Activated CD8-positive, alpha-beta T cell treated with anti-CD3 and anti-CD28 coated beads for 36 hours (primary cell): ENCODE data around the gene PML. TPM values are rescaled to one million over a fixed set of nuclear protein-coding genes. Genes with fewer than 3 reads are reported as not detected.
"Not testable (repeated sequence)": the region's sequence is repeated elsewhere in the genome, so short reads cannot be mapped to it uniquely, and the experiment has no call there.

ENCODE experiments used
- ATAC-seq: fragments of 200-7000 bp; cut with Tn5 transposase; one replicate; pipeline ENCODE4 v1.10.0; 2021; ENCODE audit warnings: mild to moderate bottlenecking, moderate library complexity
- CTCF ChIA-PET: fragments of 350-600 bp; sonication (Branson Sonifier 250); formaldehyde crosslinking; loops from one replicate; lab custom pipeline; 2021; ENCODE audit warnings: antibody characterized with exemption; lab: Charles Lee
- POLR2A ChIA-PET: fragments of 350-600 bp; sonication (Branson Sonifier 250); formaldehyde crosslinking; loops from one replicate; lab custom pipeline; 2021; ENCODE audit warnings: antibody characterized with exemption; lab: Charles Lee
- DNase-seq: peaks from one replicate; pipeline ENCODE4 v3.0.0-alpha.2; 2020
- H3K27ac Mint-ChIP-seq: one replicate; pipeline ENCODE4 v1.8.0; 2021; ENCODE audit warnings: mild to moderate bottlenecking, mixed read lengths
- H3K27me3 Mint-ChIP-seq: one replicate; pipeline ENCODE4 v1.8.0; 2021; ENCODE audit warnings: mixed read lengths
- H3K36me3 Mint-ChIP-seq: one replicate; pipeline ENCODE4 v1.8.0; 2021; ENCODE audit warnings: low read depth, mixed read lengths
- H3K4me1 Mint-ChIP-seq: one replicate; pipeline ENCODE4 v1.8.0; 2021; ENCODE audit warnings: low read depth, mixed read lengths
- H3K4me3 Mint-ChIP-seq: one replicate; pipeline ENCODE4 v1.8.0; 2021; ENCODE audit warnings: mild to moderate bottlenecking, moderate library complexity, mixed read lengths
- H3K9me3 Mint-ChIP-seq: one replicate; pipeline ENCODE4 v1.8.0; 2021; ENCODE audit warnings: mixed read lengths
- intact Hi-C: fragments of 100-400 bp; cut with micrococcal nuclease; formaldehyde crosslinking; loops from one replicate; pipeline ENCODE4 v1.10.0; 2022
- total RNA-seq, 2 experiments: library from RNA; stranded (reverse); gene quantifications; one replicate each; pipeline ENCODE4 v1.2.3, GENCODE V29; 2021
- TF ChIP-seq, protein P1 (sequence below): fragments of 200-600 bp; IDR thresholded peaks from one replicate; pipeline ENCODE4 v1.8.0; 2022; ENCODE audit warnings: antibody characterized with exemption, mild to moderate bottlenecking

PML gene
- total RNA-seq, 2 experiments from 2014 or later: 48.8 to 49.6 TPM

DNA sequence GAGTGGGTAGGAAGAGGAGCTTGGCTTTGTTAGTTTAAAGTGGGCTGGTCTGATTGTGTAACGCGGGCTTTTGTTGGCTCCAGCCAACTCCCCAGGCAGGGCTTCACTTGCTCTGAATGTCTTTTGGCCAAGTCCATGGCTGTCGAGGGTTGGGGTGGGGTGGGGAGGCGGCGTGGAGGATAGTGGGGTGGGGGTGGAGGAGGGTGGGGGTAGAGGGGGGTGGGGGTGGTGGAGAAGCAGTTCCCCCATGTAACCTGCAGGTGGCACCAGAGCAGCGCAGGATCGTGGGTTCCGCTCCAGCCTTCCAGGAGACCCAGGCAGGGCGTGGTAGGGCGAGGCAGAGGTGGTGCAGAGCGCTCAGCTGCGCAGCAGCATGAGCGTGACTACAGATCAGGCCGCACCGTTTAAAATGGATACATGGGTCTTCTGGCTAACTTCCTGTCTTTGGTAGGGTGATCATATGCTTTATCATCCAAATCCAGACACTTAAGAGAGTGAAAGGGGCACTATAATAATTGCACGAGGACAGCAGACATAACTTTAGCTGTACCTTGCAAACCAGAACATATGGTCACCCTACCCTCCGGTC is 59.5 kb downstream of the PML start:
- ChIA-PET POLR2A (no interaction called here), CTCF (interaction anchor here (0.8 to 4.2 kb wide), 20 partner anchors 10 to 269 kb away, joined by 3 to 47 read pairs (median 4); no protein-coding TSS in a partner anchor)
- no peaks in the 10 kb centered on the region for H3K9me3 Mint-ChIP-seq
- DNase-seq (peak; percentile 84), ATAC-seq (peak; percentile 100)
- H3K4me3 Mint-ChIP-seq: no peak overlapping the region
- no peaks in the 10 kb centered on the region for H3K36me3 Mint-ChIP-seq
- peaks cover 13% of the 10 kb centered on the region for H3K4me1 Mint-ChIP-seq
- peaks cover 2% of the 10 kb centered on the region for H3K27me3 Mint-ChIP-seq
- TF ChIP-seq, protein P1, sequence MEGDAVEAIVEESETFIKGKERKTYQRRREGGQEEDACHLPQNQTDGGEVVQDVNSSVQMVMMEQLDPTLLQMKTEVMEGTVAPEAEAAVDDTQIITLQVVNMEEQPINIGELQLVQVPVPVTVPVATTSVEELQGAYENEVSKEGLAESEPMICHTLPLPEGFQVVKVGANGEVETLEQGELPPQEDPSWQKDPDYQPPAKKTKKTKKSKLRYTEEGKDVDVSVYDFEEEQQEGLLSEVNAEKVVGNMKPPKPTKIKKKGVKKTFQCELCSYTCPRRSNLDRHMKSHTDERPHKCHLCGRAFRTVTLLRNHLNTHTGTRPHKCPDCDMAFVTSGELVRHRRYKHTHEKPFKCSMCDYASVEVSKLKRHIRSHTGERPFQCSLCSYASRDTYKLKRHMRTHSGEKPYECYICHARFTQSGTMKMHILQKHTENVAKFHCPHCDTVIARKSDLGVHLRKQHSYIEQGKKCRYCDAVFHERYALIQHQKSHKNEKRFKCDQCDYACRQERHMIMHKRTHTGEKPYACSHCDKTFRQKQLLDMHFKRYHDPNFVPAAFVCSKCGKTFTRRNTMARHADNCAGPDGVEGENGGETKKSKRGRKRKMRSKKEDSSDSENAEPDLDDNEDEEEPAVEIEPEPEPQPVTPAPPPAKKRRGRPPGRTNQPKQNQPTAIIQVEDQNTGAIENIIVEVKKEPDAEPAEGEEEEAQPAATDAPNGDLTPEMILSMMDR: peak; percentile 36
- no peak overlapping the region for H3K27ac Mint-ChIP-seq
- intact Hi-C loops: no loop called here

DNA sequence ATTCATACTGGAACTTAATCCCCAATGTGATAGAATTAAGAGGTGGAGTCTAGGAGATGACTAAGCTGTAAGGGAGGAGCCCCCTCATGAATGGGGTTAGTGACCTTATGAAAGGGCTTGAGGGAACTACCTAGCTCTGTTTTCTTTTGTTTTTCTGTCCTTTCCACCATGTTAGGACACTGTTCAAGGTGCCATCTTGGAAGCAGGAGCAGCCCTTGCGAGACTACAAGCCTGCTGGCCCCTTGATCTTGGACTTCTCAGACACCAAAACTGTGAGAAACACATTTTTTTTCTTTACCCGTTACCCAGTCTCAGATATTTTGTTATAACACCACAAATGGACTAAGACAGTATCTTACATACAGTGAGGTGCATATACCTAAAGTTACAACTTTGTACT is 61.3 kb downstream of the PML start:
- Mint-ChIP-seq H3K27me3 (peaks cover 2% of the 10 kb centered on the region), H3K4me3 (no peak overlapping the region), H3K36me3 (no peaks in the 10 kb centered on the region), H3K9me3 (no peaks in the 10 kb centered on the region), H3K4me1 (peaks cover 21% of the 10 kb centered on the region), H3K27ac (no peak overlapping the region)
- ChIA-PET POLR2A (no interaction called here), CTCF (interaction anchor here (1.8 kb wide), 2 partner anchors 105 to 266 kb away, joined by 5 to 6 read pairs; no protein-coding TSS in a partner anchor)
- DNase-seq: no peak
- intact Hi-C loops: no loop called here
- TF ChIP-seq, protein P1: no peak
- no peak for ATAC-seq

DNA sequence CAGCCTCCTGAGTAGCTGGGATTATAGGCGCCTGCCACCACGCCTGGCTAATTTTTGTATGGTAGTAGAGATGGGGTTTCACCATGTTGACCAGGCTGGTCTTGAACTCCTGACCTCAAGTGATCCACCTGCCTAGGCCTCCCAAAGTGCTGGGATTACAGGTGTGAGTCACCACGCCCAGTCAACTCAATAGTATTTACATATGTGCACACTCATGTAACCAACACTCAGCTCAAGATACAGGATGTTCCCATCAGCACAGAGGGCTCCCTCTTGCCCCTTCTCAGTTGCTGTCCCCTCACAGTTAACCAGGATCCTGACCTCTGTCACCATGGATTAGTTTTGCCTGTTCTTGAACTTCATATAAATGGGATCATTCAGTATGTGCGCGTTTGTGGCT is 61.8 kb downstream of the PML start:
- DNase-seq: peak; percentile 16
- H3K27me3 Mint-ChIP-seq, ATAC-seq, CTCF ChIA-PET, POLR2A ChIA-PET, H3K36me3 Mint-ChIP-seq, H3K27ac Mint-ChIP-seq, intact Hi-C loops, H3K9me3 Mint-ChIP-seq, H3K4me3 Mint-ChIP-seq: not testable (repeated sequence)
- H3K4me1 Mint-ChIP-seq: peaks cover 21% of the 10 kb centered on the region

DNA sequence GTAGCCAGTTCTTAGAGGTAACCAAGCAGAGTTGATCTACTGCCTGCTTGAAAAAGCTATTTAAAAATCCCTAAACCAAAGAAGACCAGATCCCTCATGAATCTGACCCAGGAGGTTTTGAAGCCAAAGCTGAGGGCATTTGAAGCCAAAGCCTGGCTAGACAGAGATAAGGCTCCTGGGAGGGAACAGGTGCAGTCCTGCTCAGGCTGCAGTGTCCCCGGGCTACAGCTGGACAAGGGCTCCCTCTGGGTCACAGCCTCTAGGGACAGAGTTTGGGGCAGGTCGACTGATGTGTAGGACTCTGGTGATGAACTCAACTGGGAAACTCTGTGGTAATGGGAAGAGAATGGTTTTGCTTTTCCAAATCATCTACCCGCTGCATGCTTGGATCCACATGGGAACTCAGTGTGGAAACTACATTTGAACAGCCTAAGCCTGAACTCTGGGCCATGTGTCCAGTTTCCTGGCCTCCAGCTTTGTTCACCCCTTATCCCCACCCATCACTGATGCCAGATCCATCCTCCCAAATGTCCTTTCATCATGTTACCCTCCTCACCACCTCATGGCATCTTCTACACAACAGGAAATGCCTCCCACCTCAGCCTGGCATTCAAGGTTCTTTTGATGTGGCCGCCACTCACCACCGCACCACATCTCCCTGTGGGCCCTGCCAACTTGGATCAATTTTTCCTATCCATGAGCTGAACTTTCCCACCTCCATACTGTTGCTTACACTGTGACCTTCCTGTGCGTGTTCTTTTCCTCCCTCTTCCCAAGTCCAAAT is 64.7 kb downstream of the PML start:
- ChIA-PET POLR2A (interaction anchor here (1.2 kb wide), 1 partner anchor 15 kb away, joined by 3 read pairs; no protein-coding TSS in a partner anchor), CTCF (interaction anchor here (1.2 to 1.6 kb wide), 2 partner anchors 11 to 12 kb away, joined by 3 to 5 read pairs; no protein-coding TSS in a partner anchor)
- H3K4me1 Mint-ChIP-seq: peaks cover 14% of the 10 kb centered on the region
- peak; percentile 25 for DNase-seq
- H3K27ac Mint-ChIP-seq, H3K27me3 Mint-ChIP-seq, ATAC-seq, H3K36me3 Mint-ChIP-seq, intact Hi-C loops, H3K4me3 Mint-ChIP-seq, H3K9me3 Mint-ChIP-seq: not testable (repeated sequence)

DNA sequence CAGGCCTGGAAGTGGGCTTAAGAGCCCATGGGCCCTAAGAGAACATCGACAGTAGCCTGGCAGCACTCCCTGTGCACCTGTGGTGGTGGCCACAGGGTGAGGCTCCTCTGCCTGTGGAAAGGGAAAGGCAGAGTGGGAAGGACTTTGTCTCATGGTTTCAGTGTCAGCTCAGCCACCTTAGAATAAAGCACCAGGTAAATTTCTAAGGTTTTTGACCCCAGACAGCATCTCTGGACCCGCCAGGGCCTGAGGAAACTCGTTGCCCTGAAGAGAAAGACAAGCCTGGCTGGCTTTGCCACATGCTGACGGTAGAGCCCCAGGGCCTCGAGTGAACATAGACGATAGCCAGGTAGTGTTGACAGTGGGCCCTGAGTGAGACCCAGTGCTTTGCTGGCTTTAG is 65.7 kb downstream of the PML start:
- no peak overlapping the region for H3K27ac Mint-ChIP-seq
- no peak for DNase-seq
- peaks cover 3% of the 10 kb centered on the region for H3K27me3 Mint-ChIP-seq
- CTCF ChIA-PET: no interaction called here
- intact Hi-C loops: no loop called here
- POLR2A ChIA-PET: interaction anchor here (0.6 kb wide), 1 partner anchor 23 kb away, joined by 3 read pairs; no protein-coding TSS in a partner anchor
- no peaks in the 10 kb centered on the region for H3K36me3 Mint-ChIP-seq
- no peak for ATAC-seq
- H3K9me3 Mint-ChIP-seq: no peaks in the 10 kb centered on the region
- TF ChIP-seq, protein P1: no peak
- peaks cover 11% of the 10 kb centered on the region for H3K4me1 Mint-ChIP-seq
- H3K4me3 Mint-ChIP-seq: no peak overlapping the region

DNA sequence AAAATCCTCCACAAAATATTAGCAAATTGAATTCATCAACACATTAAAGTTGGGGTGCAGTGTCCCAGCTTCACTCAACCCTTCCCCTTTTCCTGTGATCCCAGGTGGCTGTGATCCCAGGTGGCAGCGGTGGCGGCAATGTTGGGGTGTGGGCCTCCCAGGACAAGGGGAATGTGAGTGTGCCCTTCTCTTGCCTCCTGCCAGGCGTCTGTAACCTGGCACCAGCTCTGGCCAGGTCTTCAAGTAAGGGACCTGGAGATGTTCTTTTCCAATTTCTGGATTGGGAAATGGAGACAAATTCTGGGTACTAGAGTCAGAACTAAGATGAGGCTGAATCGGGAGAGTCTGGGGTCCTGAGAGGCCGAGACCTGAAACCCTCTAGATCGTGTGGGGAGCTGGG is 67.7 kb downstream of the PML start:
- POLR2A ChIA-PET: no interaction called here
- CTCF ChIA-PET: interaction anchor here (0.6 kb wide), 1 partner anchor 169 kb away, joined by 3 read pairs; no protein-coding TSS in a partner anchor

More for the DNA sequence above, 67.7 kb downstream of the PML start:
- TF ChIP-seq, protein P1: no peak
- ATAC-seq: no peak
- H3K9me3 Mint-ChIP-seq: no peaks in the 10 kb centered on the region
- peaks cover 11% of the 10 kb centered on the region for H3K4me1 Mint-ChIP-seq
- no peak overlapping the region for H3K4me3 Mint-ChIP-seq
- peaks cover 3% of the 10 kb centered on the region for H3K27me3 Mint-ChIP-seq
- no peak for DNase-seq
- intact Hi-C loops: no loop called here
- no peaks in the 10 kb centered on the region for H3K36me3 Mint-ChIP-seq
- no peak overlapping the region for H3K27ac Mint-ChIP-seq
